ENCODE results near the gene PYDC1. TPM values are rescaled to one million over a fixed set of nuclear protein-coding genes. Genes with fewer than 3 reads are reported as not detected.
"Not testable (repeated sequence)": the region's sequence is repeated elsewhere in the genome, so short reads cannot be mapped to it uniquely, and the experiment has no call there.

PYDC1 gene
- total RNA-seq, 1 experiment from 2014 or later = not detected

DNA sequence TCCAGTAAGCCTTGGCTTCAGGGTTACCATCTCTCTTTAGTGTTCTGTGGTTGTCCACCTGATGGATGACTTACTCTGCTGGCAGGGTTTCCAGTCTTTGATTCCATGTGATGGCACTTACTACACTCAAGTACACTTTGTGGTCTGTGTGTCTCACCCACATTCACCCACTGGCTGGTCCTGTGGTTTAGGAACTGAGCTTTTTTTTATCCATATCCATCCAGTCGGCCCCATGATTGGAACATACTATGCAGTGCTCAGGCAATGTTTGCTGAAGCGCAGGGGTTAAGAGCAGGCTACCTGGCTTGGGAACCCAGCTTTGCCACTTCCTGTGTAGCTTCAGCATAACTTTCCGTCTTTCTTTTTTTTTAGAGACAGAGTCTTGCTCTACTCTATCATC is 39.8 kb downstream of the PYDC1 start:
- intact Hi-C loops (cut with micrococcal nuclease; ENCODE audit: unreplicated experiment) = no loop called here
- no TSS peak for BruUV-seq (replicated peaks)
- no peak for TF ChIP-seq EZH2 (IDR thresholded peaks at IDR 0.05; ENCODE audit: borderline replicate concordance, low read depth, low read length, poor library complexity, severe bottlenecking)
- TF ChIP-seq, protein P1, sequence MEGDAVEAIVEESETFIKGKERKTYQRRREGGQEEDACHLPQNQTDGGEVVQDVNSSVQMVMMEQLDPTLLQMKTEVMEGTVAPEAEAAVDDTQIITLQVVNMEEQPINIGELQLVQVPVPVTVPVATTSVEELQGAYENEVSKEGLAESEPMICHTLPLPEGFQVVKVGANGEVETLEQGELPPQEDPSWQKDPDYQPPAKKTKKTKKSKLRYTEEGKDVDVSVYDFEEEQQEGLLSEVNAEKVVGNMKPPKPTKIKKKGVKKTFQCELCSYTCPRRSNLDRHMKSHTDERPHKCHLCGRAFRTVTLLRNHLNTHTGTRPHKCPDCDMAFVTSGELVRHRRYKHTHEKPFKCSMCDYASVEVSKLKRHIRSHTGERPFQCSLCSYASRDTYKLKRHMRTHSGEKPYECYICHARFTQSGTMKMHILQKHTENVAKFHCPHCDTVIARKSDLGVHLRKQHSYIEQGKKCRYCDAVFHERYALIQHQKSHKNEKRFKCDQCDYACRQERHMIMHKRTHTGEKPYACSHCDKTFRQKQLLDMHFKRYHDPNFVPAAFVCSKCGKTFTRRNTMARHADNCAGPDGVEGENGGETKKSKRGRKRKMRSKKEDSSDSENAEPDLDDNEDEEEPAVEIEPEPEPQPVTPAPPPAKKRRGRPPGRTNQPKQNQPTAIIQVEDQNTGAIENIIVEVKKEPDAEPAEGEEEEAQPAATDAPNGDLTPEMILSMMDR (conservative IDR thresholded peaks at IDR 0.05; ENCODE audit: low read depth, low read length) = no peak
- Histone ChIP-seq H3K27me3 (replicated peaks; ENCODE audit: insufficient read depth, low read depth, low read length, poor library complexity) (no peaks in the 10 kb centered on the region), H3K4me3 (ENCODE audit: low read depth, low read length, poor library complexity, severe bottlenecking) (no peak overlapping the region), H3K9me3 (ENCODE audit: low read depth, low read length, poor library complexity, severe bottlenecking) (no peaks in the 10 kb centered on the region), H3K36me3 (ENCODE audit: insufficient read depth, low read length, poor library complexity, severe bottlenecking) (peaks cover 14% of the 10 kb centered on the region), H3K27ac (ENCODE audit: low read depth, low read length, poor library complexity, severe bottlenecking) (no peak overlapping the region), H3K4me1 (ENCODE audit: insufficient read depth, low read length, poor library complexity, severe bottlenecking) (no peaks in the 10 kb centered on the region)
- POLR2A ChIA-PET (ENCODE audit: low non-redundant PET) = no interaction called here
- CTCF ChIA-PET = no interaction called here
- DNase-seq (ENCODE audit: low spot score) = no peak

DNA sequence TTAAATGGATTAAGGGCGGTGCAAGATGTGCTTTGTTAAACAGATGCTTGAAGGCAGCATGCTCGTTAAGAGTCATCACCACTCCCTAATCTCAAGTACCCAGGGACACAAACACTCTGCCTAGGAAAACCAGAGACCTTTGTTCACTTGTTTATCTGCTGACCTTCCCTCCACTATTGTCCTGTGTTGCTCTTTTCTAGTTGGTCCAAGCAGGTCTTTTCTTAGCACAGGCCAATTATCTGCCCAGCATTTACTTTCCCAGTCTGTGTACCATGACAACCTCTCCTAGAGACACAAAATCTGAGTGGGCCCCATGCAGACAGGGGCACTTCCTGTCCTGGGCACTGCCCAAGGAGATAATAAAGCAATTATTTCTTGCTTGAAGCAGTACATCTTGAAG is 46.9 kb downstream of the PYDC1 start:
- POLR2A ChIA-PET (ENCODE audit: low non-redundant PET); H3K4me1 ChIP-seq (ENCODE audit: insufficient read depth, low read length, poor library complexity, severe bottlenecking); CTCF ChIA-PET; intact Hi-C loops (cut with micrococcal nuclease; ENCODE audit: unreplicated experiment); DNase-seq (ENCODE audit: low spot score); H3K27me3 ChIP-seq (replicated peaks; ENCODE audit: insufficient read depth, low read depth, low read length, poor library complexity); H3K4me3 ChIP-seq (ENCODE audit: low read depth, low read length, poor library complexity, severe bottlenecking); H3K36me3 ChIP-seq (ENCODE audit: insufficient read depth, low read length, poor library complexity, severe bottlenecking); H3K9me3 ChIP-seq (ENCODE audit: low read depth, low read length, poor library complexity, severe bottlenecking); BruUV-seq (replicated peaks); H3K27ac ChIP-seq (ENCODE audit: low read depth, low read length, poor library complexity, severe bottlenecking): not testable (repeated sequence)

DNA sequence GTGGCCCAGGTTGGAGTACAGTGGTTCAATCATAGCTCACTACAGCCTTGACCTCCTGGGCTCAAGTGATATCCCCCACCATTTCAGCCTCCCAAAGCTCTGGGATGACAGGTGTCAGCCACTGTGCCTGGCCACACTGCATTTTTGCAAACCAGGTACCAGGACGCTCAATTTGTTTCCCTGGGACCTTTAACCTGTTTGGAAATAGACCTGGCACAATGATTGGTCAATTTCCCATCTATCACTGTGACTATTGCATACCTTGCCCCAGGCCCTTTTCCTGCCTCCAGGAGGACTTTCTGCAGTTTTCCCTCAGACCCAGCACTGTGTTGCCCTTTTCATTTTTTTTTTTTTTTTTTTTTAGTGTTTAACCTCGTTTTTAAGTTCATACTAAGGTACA is 48.1 kb downstream of the PYDC1 start:
- Histone ChIP-seq H3K9me3 (ENCODE audit: low read depth, low read length, poor library complexity, severe bottlenecking) (no peaks in the 10 kb centered on the region), H3K4me1 (ENCODE audit: insufficient read depth, low read length, poor library complexity, severe bottlenecking) (no peaks in the 10 kb centered on the region), H3K36me3 (ENCODE audit: insufficient read depth, low read length, poor library complexity, severe bottlenecking) (no peaks in the 10 kb centered on the region), H3K27ac (ENCODE audit: low read depth, low read length, poor library complexity, severe bottlenecking) (no peak overlapping the region), H3K27me3 (replicated peaks; ENCODE audit: insufficient read depth, low read depth, low read length, poor library complexity) (no peaks in the 10 kb centered on the region), H3K4me3 (ENCODE audit: low read depth, low read length, poor library complexity, severe bottlenecking) (no peak overlapping the region)
- no peak for DNase-seq (ENCODE audit: low spot score)
- ChIA-PET CTCF (no interaction called here), POLR2A (ENCODE audit: low non-redundant PET) (no interaction called here)
- TF ChIP-seq, protein P1 (conservative IDR thresholded peaks at IDR 0.05; ENCODE audit: low read depth, low read length) = no peak
- TF ChIP-seq EZH2 (IDR thresholded peaks at IDR 0.05; ENCODE audit: borderline replicate concordance, low read depth, low read length, poor library complexity, severe bottlenecking) = no peak
- intact Hi-C loops (cut with micrococcal nuclease; ENCODE audit: unreplicated experiment) = no loop called here
- no TSS peak for BruUV-seq (replicated peaks)

DNA sequence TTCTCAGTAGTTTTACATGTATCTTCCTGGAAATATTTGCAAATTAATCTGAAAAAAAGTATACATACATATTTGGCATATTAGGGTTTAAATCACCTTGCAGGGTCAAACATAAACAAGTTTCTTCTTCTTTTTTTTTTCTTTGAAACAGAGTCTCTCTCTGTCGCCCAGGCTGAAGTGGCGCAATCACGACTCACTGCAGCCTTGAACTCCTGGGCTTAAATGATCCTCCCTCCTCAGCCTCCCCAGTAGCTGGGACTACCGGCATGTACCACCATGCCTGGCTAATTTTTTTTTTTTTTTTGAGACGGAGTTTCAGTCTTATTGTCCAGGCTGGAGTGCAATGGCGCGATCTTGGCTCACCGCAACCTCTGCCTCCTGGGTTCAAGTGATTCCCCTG is 49.6 kb downstream of the PYDC1 start:
- Histone ChIP-seq H3K9me3 (ENCODE audit: low read depth, low read length, poor library complexity, severe bottlenecking) (no peaks in the 10 kb centered on the region), H3K4me1 (ENCODE audit: insufficient read depth, low read length, poor library complexity, severe bottlenecking) (no peaks in the 10 kb centered on the region), H3K36me3 (ENCODE audit: insufficient read depth, low read length, poor library complexity, severe bottlenecking) (no peaks in the 10 kb centered on the region), H3K4me3 (ENCODE audit: low read depth, low read length, poor library complexity, severe bottlenecking) (no peak overlapping the region), H3K27me3 (replicated peaks; ENCODE audit: insufficient read depth, low read depth, low read length, poor library complexity) (no peaks in the 10 kb centered on the region), H3K27ac (ENCODE audit: low read depth, low read length, poor library complexity, severe bottlenecking) (no peak overlapping the region)
- no peak for DNase-seq (ENCODE audit: low spot score)
- no TSS peak for BruUV-seq (replicated peaks)
- TF ChIP-seq, protein P1 (conservative IDR thresholded peaks at IDR 0.05; ENCODE audit: low read depth, low read length) = no peak
- no peak for TF ChIP-seq EZH2 (IDR thresholded peaks at IDR 0.05; ENCODE audit: borderline replicate concordance, low read depth, low read length, poor library complexity, severe bottlenecking)
- intact Hi-C loops (cut with micrococcal nuclease; ENCODE audit: unreplicated experiment) = no loop called here
- POLR2A ChIA-PET (ENCODE audit: low non-redundant PET) = no interaction called here
- CTCF ChIA-PET = interaction anchor here (0.6 kb wide), 1 partner anchor 298 kb away, joined by 6 read pairs; no protein-coding TSS in a partner anchor

Data from A673 (cell line).